Pancreas (tissue), 10 donors: ENCODE data around the gene CYP27B1. TPM values are rescaled to one million over a fixed set of nuclear protein-coding genes. Genes with fewer than 3 reads are reported as not detected.

ENCODE experiments used
- ATAC-seq, 4 donors: fragments of 200-7000 bp; cut with Tn5 transposase; one replicate each; pipeline versions ENCODE4 v1.8.0 to v1.9.1; 2020; ENCODE audit warnings: mild to moderate bottlenecking in 4 of 4, moderate library complexity in 4 of 4
- DNase-seq, 6 donors: peaks; one replicate each; pipeline ENCODE4 v3.0.0-alpha.2; 2020
- FAIRE-seq: peaks from 2 replicates; lab custom pipeline; 2012; peaks lifted over from hg19 to GRCh38; lab: Jason Lieb, UNC
- H3K27ac ChIP-seq, 4 donors: fragments of 200-600 bp; sonication (generic); 1 replicate in 3 of 4; 2 replicates in 1 of 4; pipeline versions ENCODE4 v1.5.0 to v1.8.0; 2020
- H3K27me3 ChIP-seq, 4 donors: fragments of 200-600 bp; one replicate each; pipeline ENCODE4 v1.8.0; 2021
- H3K36me3 ChIP-seq, 3 donors: fragments of 200-600 bp; sonication (generic) in 1 of 3; one replicate each; pipeline versions ENCODE4 v1.5.0 to v1.8.0; 2020 to 2021
- H3K4me1 ChIP-seq, 3 donors: fragments of 200-600 bp; one replicate each; pipeline ENCODE4 v1.8.0; 2021
- H3K4me3 ChIP-seq, 4 donors: fragments of 200-600 bp; sonication (generic) in 2 of 4; one replicate each; pipeline versions ENCODE4 v1.5.0 to v1.8.0; 2020 to 2021
- H3K9me3 ChIP-seq, 4 donors: fragments of 200-600 bp; one replicate each; pipeline ENCODE4 v1.8.0; 2021
- WGBS, 2 donors: extraction: QIAGEN DNeasy Blood & Tissue Kit; methylation state at CpG; one replicate each; pipeline ENCODE4 v1.1.7; 2013; 5-methylcytosine and 5-hydroxymethylcytosine counted together
- intact Hi-C, 3 donors: fragments of 100-400 bp; cut with DNase I; formaldehyde crosslinking; loops; one replicate each; pipeline versions ENCODE4 v1.11.1 to v1.14.2; 2022
- polyA plus RNA-seq, 2 donors: library from polyadenylated mRNA; stranded (reverse); fragments of 200-250 nt; gene quantifications; one replicate each; pipeline ENCODE4 v1.2.3, GENCODE V29; 2013
- total RNA-seq, 6 donors: library from RNA; stranded (reverse); fragmentation: NEBNext Ultra II Directional in 4 of 6; extraction: Animal tissue kit (Norgen Biotek cat#: 25700) in 4 of 6; gene quantifications; one replicate each; pipeline versions ENCODE4 v1.2.1 to v1.2.4, GENCODE V29; 2021 to 2023
- TF ChIP-seq, protein P1 (sequence below), 4 donors: fragments of 200-600 bp; sonication (generic) in 3 of 4; IDR thresholded peaks; one replicate each; pipeline versions ENCODE4 v1.5.0 to v1.8.0; 2021; ENCODE audit warnings: antibody characterized with exemption in 4 of 4
- donor health status: healthy with polysubstance abuse.
- donor health status: DM: no; HTN: no; CAD: no; lungs with moderate emphysema.
- donor health status: DM: no; HTN: no; CAD: no.
- donor health status: control.
- donor health status: control.
- donor health status: Bipolar disorder and iron deficiency.
- donor health status: DM: yes; HTN: yes; CAD: no.
- donor health status: DM: no; HTN: no; CAD: no.
- donor health status: DM: no; HTN: no; CAD: no.
- donor health status: DM: yes; HTN: yes; CAD: no.

The CYP27B1 gene
- total and polyA plus RNA-seq, 8 donors: 1.6 to 5.8 (median 3.5) TPM

DNA sequence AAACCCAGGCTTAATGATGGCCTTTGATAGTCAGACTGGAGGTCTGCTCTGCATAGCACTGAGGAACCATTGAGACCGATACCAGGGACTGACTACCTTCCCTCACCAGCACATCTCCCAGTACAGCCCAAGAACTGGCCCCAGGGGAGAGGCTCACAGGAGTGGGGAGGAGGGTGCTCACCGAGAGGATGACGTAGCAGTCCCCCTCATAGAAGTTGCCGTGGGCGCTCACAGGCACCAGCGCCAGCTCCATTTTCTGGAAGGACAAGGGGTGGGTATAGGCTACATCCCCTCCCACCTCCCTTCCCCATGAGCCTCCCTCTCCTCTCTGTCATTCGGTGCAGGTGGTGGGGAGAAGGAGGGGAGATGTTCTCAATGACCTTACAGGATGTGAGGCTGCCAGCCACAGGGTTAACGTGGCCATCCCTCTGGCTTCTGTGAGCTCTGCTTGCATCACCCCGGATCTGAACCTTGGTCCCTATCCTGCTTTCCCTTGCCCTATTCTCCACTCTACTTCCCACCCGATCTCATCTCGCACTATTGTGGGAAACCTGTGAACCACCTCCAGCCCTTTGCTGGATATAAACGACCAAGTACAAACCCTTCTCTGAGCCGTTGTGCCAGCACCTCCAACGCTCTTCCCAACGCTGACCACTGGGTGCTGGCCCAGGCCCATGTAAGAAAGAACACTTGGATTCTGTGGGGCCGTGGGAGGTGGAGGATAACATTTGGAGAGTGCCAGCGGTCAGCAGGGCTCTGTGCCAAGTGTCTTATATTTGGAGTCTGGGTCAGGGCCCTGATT is 47.3 kb upstream of the CYP27B1 start:
- Histone ChIP-seq H3K9me3 (no peaks in the 10 kb centered on the region), H3K4me1 (no peaks in the 10 kb centered on the region), H3K27me3 (no peaks in the 10 kb centered on the region), H3K36me3 (peaks cover 0 to 22% (median 2%) of the 10 kb centered on the region in 3 donors), H3K27ac (no peak overlapping the region), H3K4me3 (no peak overlapping the region)
- ATAC-seq: no peak
- FAIRE-seq: no peak
- no peak for DNase-seq
- TF ChIP-seq, protein P1, sequence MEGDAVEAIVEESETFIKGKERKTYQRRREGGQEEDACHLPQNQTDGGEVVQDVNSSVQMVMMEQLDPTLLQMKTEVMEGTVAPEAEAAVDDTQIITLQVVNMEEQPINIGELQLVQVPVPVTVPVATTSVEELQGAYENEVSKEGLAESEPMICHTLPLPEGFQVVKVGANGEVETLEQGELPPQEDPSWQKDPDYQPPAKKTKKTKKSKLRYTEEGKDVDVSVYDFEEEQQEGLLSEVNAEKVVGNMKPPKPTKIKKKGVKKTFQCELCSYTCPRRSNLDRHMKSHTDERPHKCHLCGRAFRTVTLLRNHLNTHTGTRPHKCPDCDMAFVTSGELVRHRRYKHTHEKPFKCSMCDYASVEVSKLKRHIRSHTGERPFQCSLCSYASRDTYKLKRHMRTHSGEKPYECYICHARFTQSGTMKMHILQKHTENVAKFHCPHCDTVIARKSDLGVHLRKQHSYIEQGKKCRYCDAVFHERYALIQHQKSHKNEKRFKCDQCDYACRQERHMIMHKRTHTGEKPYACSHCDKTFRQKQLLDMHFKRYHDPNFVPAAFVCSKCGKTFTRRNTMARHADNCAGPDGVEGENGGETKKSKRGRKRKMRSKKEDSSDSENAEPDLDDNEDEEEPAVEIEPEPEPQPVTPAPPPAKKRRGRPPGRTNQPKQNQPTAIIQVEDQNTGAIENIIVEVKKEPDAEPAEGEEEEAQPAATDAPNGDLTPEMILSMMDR (IDR thresholded peaks at IDR 0.05): no peak
- whole genome bisulfite sequencing, 2 donors: 59 to 68% methylated on average over 16 to 17 of the region's 17 CpGs
- intact Hi-C loops: no loop called here

DNA sequence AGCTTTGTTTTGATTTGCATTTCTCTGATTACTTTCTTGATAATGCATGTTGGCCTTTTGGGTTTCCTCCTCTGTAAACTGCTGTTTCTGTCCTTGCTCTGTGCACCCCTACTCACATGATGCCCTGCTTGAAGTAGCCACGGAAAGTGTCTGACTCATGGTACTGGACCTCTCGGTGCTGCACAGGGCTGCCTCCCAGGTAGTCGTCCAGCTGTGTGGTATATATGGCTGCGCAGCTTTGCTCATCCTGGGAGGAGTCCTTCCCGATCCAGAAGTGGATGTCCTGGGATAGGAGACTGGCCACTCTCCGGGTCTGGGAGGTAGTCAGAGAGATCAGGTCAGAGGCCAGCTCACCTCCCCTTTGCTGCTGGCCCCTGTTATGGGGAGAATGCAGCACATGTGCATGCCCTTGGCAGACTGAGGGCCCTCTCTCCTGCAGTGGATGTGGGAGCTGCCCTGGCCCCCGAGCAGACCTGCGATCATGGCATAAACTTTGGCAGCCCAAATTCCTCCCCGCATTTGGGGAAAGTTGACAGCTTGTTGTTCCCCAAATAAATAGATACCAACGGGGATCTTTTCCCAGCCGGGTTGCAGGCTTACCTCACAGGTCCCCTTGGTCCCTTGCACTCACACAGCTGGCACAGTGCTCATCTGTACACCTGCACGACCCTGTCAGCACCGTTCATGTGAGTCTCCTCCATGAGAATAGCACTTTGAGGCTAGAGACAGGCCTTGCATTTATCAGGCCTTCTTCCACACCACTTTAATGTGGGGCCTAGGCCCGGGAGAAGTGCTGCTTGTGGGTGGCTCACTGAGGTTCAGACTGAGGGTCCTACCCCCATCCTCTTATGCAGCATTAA is 46.5 kb upstream of the CYP27B1 start:
- TF ChIP-seq, protein P1 (IDR thresholded peaks at IDR 0.05): no peak
- no peaks in the 10 kb centered on the region for H3K9me3 ChIP-seq
- WGBS, 2 donors: 73 to 79% methylated on average over 14 of the region's 14 CpGs
- no peaks in the 10 kb centered on the region for H3K27me3 ChIP-seq
- ATAC-seq (no peak), FAIRE-seq (no peak), DNase-seq (no peak)
- intact Hi-C loops: no loop called here
- H3K4me3 ChIP-seq: no peak overlapping the region
- no peak overlapping the region for H3K27ac ChIP-seq
- H3K4me1 ChIP-seq: no peaks in the 10 kb centered on the region
- peaks cover 0 to 30% (median 4%) of the 10 kb centered on the region in 3 donors for H3K36me3 ChIP-seq

DNA sequence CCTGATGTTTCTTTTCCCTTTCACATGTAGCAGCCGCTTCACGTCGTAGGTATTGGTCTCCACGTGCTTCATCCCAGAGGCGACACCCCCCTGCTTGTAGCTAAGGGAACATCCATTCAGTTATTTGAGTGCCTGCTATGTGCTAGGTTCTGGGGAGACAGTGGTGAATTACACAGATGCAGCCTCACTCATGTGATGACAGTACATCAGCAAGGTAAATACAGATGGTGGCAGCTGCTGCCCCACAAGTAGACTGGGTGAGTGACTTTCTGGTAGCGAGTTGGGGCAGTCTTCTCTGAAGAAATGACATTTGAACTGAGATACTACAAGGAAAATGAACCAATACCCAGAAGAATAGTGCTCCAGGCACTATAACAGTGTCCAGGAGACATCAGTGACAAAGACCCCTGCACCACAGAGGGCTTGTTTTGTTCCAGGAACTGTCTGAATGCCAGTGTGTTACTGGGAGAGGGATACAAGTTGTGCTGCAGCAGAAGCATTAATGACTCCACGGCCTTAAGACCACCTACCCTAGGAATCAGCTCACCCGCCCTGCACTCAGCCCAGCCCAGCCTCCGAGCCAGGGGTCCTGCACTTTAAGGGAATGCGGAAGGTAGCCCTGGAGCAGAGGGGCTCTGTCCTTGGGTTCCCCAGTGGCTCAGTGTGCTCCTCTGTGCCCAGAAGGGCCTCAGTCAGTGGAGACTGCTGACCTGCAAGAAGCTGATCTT is 44.3 kb upstream of the CYP27B1 start:
- no peaks in the 10 kb centered on the region for H3K4me1 ChIP-seq
- H3K27ac ChIP-seq: no peak overlapping the region
- no peaks in the 10 kb centered on the region for H3K27me3 ChIP-seq
- H3K36me3 ChIP-seq: peaks cover 0 to 51% (median 8%) of the 10 kb centered on the region in 3 donors
- intact Hi-C loops: no loop called here
- ATAC-seq (no peak), DNase-seq (no peak), FAIRE-seq (no peak)
- TF ChIP-seq, protein P1 (IDR thresholded peaks at IDR 0.05): no peak
- WGBS, 2 donors: 88 to 91% methylated on average over 10 of the region's 10 CpGs
- no peak overlapping the region for H3K4me3 ChIP-seq
- no peaks in the 10 kb centered on the region for H3K9me3 ChIP-seq

DNA sequence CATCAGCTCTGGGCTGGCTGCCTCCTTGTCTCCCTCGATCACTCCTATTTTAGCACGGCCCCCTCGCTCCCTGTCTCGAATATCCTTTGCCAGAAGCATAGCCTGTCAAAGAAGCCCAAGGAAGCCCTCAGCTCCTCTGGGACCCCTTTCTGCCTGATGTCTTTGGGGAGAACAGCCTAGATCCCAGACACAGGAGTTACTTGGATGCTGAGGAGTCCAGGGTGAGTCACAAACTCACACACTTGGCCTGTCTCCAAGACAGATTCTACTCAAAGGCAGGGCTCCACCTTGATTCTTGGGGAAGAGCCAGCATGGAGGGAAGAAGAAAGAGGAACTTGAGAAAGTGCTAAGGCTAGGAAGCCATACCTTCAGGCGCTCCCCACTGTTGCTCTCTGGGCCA is 43.6 kb upstream of the CYP27B1 start:
- intact Hi-C loops: no loop called here
- DNase-seq (no peak), ATAC-seq (peak in 1 of 4 donors; percentile 15), FAIRE-seq (no peak)
- H3K9me3 ChIP-seq: no peaks in the 10 kb centered on the region
- no peaks in the 10 kb centered on the region for H3K27me3 ChIP-seq
- H3K4me1 ChIP-seq: no peaks in the 10 kb centered on the region
- H3K27ac ChIP-seq: no peak overlapping the region
- 89 to 93% methylated on average over 5 of the region's 5 CpGs for WGBS, 2 donors
- no peak overlapping the region for H3K4me3 ChIP-seq
- H3K36me3 ChIP-seq: peaks cover 0 to 52% (median 9%) of the 10 kb centered on the region in 3 donors
- TF ChIP-seq, protein P1 (IDR thresholded peaks at IDR 0.05): no peak
